NCI-H2029 (cell line): ENCODE results near the gene SIK1.
"Not testable (repeated sequence)": the region's sequence is repeated elsewhere in the genome, so short reads cannot be mapped to it uniquely, and the experiment has no call there.

Experiments used
- DNase-seq: peaks from one replicate; lab custom pipeline; 2025; lab: John Stamatoyannopoulos, UW

Gene SIK1

DNA sequence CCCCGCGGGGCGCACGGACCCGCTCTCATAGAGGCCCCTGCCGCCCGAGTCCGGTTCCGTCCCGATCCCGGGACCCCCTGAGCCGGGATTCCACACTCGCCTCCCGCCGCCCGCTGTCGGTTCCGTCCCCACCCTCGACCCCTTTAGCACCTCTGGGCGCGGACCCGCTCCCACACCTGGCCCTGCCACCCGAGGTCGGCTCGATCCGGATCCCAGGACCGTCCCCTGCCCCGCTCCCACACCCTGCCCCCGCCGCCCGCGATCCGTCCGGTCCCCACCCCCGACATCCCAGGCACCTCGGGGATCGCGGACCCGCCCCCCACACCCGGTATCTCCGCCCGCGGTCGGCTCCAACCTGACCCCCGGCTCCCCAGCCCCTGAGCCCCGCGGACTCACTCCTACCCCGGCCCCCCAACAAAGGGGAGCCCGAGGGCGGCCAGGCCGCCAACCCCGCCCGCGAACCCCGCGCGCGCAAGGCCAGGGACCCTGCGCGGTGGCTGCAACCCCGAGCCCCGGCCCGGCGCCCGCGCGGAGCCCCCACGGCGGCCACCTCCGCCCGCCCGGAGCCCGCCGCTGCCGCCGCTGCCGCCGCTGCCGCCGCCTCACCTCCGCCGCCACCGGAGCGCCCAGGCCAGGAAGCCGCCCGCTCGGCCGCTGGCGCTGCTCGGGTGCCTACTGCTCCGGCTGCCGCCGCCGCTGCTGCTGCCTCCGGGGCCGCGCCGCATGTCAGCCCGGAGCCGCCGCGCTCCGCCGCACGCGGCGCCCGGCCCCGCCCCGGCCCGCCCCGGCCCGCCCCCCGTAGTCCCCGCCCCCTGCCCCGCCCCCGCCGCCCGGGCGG, at the start of gene SIK1:
TSS of gene SIK1 (minus strand) at position 728 of the 838 bp plus-strand sequence. CDS start 953 bp downstream, outside the sequence.
- DNase-seq: not testable (repeated sequence)

DNA sequence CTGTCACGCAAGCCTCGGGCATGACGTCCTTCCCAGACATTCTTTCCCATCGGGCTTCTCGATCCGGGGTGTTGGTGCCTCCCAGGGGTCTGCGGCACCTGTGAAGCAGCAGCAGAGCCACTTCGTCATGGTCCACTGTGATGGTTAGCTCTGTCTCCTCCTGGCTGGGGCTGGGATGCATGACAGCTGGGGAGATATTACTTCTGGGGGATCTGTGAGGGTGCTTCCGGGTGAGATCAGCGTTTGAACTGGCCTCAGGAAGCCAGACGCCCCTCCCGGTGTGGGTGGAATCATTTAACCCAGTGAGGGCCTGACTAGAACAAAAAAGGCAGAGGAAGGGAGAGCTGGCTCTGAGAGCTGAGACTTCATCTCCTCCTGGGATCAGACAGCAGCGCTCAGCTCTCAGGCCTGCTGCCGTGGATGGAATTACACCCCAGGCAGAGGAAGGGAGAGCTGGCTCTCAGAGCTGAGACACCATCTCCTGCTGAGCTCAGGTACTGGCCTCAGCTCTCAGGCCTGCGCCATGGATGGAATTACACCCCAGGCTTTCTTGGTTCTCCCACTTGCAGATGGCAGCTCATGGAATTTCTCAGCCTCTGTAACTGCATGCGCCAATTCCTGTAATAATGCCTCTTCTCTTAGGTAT, 44.8 kb upstream of the SIK1 start:
- not testable (repeated sequence) for DNase-seq

DNA sequence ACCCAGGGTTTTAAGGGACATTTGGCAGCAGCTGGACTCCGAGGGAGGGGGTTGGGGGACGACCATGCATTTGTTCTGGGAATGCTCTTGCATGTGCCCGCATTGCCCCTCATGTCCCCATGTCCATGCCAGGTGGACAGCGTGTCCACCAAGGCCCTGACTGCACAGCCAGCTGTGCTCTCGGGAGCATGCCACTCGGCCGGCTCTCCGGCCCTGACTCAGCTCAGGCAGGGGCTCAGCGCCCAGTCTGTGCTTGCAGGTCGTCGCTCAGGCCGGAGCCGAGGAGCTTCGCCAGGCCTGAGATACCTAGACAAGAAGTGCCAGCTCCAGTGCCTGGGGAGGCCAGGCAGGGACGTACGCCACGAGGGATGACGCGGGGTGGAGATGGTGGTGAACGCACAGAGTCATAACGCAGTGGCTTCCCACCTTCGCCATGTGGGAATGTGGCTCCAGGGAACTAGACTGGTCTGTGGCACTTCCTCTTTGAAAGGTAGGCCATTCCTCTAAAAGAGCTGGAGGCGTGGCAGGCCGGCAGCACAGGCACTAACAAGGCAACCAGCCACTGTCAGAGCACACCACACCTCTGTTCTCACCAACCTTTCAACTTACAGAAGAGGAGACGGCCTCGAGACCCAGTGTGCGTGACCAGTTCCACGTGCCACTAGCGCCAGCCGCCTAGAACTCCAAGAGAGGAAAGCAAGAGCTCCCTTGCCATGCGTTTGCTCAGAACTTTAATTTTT, 43.0 kb upstream of the SIK1 start:
- not testable (repeated sequence) for DNase-seq

- no peak for DNase-seq
These were observed 40.9 kb upstream of the SIK1 start for GRCh38 chr21:43467785-43468184.

DNA sequence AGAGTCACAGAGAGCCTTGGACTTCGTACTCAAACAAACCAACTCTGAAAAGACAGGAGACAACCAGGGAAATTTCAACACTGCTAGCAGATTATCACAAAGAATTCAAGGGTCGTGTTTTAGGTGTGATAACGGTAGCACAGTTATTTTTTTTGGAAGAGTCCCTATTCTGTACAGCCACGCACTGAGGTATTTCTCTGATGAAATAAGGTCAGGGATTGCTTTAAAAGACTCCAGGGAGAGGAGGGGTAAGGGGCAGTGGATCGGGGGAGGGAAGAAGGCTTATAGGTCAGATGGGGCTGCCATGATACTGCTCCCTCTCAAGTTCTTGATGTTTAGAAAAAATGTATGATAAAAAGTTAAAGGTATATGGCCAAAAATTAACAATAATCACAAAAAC, 38.2 kb upstream of the SIK1 start:
- DNase-seq: not testable (repeated sequence)

DNA sequence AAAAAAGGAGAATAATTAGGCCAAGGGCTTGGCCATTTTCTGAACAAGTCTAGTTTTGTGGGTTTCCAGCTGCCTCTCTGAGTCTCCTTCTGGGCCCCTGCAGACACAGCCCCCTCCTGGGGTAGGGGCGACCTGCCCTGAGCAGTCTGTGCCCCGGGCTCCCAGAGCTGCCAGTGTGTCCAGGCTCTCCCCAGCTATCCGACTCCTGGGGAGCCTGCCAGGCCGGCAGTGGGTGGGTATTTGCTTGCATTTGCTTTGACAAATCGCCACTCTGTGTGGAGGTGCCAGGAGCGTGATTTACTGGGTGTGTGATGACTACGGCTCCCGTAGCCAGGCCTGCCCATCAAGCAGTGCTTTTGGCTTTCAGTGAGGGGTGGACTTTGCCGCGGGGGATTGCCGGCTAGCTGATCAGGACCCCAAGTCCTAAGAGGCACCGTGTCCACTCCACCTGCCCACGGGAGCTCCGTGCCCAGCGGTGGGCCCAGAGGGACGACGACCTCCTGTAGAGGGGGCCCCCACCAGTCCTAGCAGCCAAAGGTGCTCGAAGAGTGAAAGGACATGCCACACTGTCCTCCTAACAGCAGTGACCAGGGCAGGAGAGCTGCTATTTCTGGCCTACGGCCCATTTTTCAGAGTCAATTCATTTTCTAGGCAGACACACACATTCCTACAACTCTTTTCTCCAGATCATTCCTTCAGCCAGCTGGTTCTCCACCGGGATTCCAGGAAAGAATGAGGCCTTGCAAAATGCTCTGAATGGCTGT, 36.7 kb upstream of the SIK1 start:
- not testable (repeated sequence) for DNase-seq

GRCh38 chr21:43462932-43463331, 36.0 kb upstream of the SIK1 start:
- DNase-seq: not testable (repeated sequence)

DNA sequence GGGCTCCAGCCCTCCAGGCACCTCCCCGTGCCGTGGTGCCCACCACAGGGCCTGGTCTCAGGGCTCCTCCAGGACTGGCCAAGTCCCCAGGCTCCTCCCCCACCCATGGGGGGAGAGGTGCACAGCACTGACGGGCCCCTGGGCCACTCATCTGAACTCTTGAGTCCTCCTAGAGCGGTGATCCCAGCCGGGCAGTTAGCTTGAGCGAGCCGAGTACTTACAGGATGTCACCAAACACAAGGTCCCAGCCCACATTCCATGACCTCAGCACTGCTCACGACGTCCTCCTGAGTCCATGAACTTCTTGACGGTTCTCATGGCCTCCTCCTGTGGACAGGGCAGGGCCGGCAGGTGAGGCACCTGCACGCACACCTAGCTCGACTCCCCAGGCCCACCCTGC, 33.5 kb upstream of the SIK1 start:
- DNase-seq: not testable (repeated sequence)

DNA sequence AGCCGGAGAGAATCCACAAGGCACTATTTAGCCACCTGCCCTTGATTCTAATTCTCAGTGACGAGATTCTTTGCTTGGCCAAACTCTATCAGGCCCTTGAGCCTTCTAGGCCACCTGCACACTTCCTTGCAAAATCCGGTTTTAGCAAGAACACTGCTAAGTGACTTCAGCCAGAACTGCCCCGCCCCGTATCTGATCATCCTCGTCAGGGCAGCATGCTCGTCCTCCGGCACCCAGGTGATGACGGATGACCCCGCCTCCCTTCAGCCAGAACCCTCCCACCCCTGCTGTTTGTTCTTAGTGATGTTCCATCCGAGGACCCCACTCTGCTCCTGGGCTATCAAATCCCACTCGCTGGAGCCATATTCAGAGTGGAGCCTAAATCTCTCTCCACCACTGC, 32.1 kb upstream of the SIK1 start:
- DNase-seq: not testable (repeated sequence)

DNA sequence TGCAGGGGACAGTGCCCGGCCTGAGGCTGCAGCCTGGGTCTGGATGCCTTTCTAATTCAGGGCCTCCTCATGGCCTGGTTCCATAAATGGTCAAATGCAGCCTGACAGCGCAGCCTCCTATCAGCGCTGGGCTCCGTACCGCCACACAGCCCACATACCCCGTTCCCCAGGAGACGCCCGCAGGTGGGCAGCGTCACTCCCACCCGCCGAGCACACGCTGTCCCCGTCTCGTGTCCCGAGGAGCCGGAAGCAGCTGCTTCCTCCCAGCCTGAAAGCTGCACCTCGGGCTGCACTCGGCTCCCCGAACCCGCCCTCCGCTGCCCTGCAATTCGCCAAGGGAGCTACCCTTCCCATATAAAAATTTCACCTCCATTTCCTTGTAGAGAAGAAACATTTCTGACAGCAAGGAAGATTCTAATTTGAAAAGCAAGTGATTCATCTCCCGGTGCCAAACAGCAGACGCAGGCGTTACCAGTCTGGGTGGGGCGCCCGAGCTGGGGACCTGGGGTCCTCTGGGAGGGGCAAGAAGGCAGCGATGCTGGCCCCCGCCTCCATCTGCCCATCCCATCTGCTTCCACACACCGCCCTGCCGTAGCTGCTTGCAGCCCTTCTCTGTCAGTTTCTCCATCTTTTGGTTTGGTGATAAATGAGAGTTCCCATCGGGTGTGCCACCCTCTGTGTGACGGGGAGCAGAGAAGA, 29.8 kb upstream of the SIK1 start:
- not testable (repeated sequence) for DNase-seq

- not testable (repeated sequence) for DNase-seq
These were observed 28.8 kb upstream of the SIK1 start for GRCh38 chr21:43455717-43456116.

DNA sequence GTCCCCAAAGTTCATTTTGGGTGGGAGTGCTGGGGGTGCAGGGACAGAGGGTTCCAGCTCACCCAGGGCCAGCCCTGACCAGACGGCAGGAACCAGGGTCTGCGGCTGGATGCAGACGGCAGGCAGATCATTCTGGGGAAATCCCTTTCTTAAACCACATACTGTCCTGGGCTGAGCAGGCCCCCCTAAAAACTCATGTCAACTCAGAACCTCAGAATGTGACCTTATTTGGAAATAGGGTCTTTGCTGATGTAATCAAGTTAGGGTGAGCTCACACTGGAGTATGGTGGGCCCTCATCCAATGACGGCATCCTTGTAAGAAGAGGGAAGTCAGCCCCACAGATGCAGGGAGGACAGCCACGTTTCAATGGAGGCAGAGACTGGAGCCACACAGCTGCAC, 27.2 kb upstream of the SIK1 start:
- not testable (repeated sequence) for DNase-seq

DNA sequence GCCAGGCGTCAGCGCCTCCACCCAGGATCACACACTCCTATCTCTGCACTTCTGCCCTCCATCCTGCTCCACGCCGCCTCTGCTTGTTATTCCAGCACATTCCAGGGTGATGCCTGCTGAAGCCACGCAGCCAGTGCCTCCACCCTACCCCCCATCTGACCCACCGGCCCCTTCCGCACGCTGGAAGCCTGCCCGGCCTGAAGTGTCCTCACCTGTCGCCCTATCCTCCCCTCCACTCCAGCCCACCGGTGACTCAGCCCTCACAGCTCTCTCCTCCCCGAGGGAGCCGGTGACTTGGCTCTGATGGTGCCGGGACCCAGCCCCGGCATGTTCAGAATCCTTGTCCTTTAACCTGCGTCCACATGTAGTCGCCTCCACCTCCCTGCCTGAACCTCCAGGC, 24.9 kb upstream of the SIK1 start:
- DNase-seq: not testable (repeated sequence)

DNA sequence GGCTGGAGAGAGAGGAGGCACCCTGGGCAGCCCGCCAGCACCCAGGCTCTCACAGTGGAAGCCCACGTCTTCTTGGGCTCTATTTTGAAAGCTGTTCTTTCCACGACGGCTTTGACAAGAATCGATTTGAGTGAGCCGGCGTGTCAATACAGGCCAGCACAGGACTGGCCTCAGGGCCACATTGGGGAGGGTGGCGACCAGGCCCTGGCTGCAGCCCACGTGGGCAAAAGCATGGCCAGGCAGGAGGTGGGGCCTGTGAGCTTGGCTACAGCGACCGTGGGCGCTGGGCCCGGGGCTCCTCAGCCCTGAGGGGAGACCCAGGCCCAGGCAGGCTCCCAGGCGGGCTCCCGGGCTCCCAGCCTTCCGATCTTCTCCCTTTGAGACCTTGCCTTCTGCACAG, 23.4 kb upstream of the SIK1 start:
- DNase-seq: not testable (repeated sequence)

GRCh38 chr21:43447353-43447977, 20.5 kb upstream of the SIK1 start:
- not testable (repeated sequence) for DNase-seq

DNA sequence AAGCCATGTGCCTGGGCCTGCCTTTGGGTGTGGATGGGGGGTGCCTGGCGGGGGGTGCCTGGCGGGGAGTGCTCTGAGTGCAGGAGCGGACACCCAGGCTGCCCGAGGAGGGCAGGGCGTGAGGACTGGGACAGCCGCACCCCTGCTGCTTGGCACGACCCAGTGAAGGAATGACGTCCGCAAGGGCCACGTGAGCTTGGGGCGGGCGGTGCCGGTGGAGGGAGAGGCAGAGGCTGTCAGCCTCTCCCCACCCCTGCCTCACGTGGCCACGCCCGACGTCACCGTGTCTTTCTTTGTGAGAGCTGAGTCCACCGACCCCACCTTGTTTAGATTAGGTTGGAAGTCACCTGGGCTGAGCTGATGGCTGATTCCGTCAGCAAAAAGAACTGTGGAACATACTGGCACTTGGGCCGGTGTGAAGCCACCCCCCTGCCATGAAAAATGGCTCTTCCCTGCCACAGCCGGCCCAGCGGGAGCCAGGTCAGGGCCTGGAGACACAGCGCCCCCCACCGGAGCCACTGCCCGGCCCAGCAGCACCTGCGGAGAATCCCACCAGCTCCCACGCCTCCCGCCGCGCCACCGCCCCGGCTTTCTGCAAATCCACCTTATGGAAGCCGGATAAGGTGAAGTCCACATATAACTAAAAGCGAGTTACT, 19.5 kb upstream of the SIK1 start:
- DNase-seq: not testable (repeated sequence)

- DNase-seq: not testable (repeated sequence)
These were observed 17.6 kb upstream of the SIK1 start for GRCh38 chr21:43444524-43444923.

DNA sequence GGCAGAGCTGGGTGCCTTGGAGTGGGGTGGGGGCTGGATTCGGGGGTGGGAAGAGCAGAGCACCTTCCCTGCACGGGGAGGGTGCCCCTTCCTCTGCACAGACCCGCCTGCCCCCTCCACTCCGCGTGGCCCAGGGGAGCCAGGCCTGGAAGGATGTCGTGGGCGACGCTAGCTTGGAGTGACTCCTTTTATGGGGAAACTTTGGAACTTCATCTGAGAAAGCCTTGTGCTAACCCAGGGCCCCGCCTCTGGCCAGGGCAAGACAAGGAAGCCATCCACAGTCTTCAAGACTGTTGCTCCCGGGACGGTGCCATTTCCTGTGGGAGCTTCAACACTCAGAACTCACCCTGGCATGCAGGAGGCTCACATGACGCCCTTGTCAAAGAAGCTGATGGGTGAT, 15.6 kb upstream of the SIK1 start:
- not testable (repeated sequence) for DNase-seq

DNA sequence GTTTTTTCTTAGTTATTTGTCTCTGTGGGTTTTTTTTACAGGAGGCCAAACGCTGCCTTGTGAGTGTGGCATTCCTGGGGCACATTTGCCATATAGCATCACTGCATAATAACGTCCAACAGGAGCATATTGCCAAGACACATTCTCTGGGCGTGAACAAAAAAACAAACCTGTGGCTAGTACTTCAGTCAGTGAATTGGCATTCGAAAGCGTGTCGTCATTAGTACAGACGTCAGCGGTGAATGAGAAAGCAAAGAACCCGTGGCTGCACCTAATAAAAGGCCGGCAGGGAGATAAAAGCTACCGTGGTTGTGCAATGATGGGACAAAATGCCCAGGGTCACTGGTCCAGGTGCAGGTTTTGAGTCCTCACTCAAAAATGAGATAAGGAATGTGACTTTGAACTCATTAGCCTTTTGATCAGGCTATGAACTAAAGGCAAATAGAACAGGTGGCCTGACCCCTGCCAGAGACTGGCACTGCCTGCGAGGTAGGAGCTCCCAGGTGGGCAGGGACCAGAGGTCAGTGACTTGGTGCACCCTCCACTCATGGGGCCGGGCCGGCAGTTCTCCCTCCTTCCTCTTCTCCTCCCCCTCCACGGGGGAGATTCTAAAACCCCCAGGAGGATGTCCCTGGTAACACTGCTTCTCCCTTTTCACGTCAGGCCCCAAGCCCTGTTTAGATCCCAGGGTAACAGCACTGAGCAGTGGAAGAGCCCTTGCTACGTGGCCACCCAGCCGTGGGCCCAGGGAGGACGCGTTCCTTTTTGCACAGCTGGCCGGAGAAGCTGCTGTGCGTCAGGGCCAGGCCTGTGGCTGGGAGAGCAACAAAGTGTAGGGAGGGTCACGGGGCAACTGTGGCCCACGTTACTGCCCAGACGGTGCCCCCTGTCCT, 14.2 kb upstream of the SIK1 start:
- not testable (repeated sequence) for DNase-seq
